Measurements from ENCODE around the gene SMAD7. TPM values are rescaled to one million over a fixed set of nuclear protein-coding genes. Genes with fewer than 3 reads are reported as not detected.

SMAD7 gene, protein sequence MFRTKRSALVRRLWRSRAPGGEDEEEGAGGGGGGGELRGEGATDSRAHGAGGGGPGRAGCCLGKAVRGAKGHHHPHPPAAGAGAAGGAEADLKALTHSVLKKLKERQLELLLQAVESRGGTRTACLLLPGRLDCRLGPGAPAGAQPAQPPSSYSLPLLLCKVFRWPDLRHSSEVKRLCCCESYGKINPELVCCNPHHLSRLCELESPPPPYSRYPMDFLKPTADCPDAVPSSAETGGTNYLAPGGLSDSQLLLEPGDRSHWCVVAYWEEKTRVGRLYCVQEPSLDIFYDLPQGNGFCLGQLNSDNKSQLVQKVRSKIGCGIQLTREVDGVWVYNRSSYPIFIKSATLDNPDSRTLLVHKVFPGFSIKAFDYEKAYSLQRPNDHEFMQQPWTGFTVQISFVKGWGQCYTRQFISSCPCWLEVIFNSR
- total RNA-seq, result 32.6 and 34.6 TPM in 2 replicates

DNA sequence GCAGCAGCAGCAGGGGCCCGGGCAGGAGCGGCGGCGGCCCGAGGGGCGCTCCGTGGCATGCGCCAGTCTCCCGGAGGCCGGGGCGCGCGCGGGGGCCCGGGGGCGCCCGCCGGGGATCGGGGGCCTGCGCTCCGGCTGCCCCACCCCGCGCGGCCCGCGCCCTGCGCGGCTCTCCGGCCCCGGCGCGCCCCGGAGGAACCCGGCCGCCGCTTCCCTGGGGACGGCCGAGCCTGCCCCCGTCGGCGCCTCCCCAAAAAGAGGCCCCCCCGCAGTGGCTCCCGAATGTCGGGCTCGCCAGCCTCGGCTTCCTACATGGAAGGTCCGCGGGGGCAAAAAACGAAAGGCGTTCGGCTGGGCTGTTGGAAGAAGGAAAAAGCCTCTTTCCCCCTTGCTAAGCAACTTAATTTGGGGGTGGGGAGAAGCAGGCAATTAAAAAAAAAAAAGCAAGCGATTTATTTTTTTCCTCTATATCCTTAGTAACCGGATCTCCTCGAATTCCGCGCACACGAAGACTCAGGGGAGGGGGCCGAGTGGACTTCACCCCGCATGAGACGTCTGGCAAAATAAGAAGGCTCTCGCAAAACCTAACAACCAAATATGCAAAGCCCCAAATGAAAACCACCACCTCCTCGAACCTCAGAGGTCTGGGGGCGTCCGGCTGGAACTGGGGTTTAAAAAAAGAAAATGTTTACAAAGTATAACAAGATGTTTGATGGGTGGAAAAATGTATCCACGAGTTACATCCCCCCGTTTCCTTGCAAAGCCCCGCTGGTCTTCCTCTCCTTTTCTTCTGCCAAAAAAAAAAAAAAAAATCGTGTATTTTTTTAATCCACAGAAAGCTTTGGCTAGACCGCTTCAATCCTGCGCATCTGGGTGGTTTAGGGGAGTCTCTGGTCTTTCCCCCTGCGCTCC is at the start of gene SMAD7:
Gene SMAD7 (minus strand): TSS at position 430 of the 912 bp plus-strand sequence. CDS start 541 bp downstream, outside the sequence.
- intact Hi-C loops (cut with micrococcal nuclease), result loop anchor here (2.0 to 10.0 kb wide), 5 partner anchors 273 to 1427 kb away; partner anchors contain the start of genes CXXC1, SKA1 and SMAD2

- intact Hi-C loops (cut with micrococcal nuclease), result no loop called here
Observed at GRCh38 chr18:48999569-48999968, 48.8 kb upstream of the SMAD7 start.

GRCh38 chr18:48997985-48998831 is 47.4 kb upstream of the SMAD7 start:
- intact Hi-C loops (cut with micrococcal nuclease), result loop anchor here (1.0 kb wide), 1 partner anchor 46 kb away; no protein-coding TSS in a partner anchor

GRCh38 chr18:48997681-48997984 is 46.9 kb upstream of the SMAD7 start:
- intact Hi-C loops (cut with micrococcal nuclease), result loop anchor here (1.0 kb wide), 1 partner anchor 45 kb away; no protein-coding TSS in a partner anchor

- intact Hi-C loops (cut with micrococcal nuclease), result loop anchor here (1.0 kb wide), 1 partner anchor 45 kb away; no protein-coding TSS in a partner anchor
Observed at GRCh38 chr18:48996901-48997463, 46.2 kb upstream of the SMAD7 start.

- intact Hi-C loops (cut with micrococcal nuclease), result no loop called here
Observed at GRCh38 chr18:48996041-48996440, 45.3 kb upstream of the SMAD7 start.

DNA sequence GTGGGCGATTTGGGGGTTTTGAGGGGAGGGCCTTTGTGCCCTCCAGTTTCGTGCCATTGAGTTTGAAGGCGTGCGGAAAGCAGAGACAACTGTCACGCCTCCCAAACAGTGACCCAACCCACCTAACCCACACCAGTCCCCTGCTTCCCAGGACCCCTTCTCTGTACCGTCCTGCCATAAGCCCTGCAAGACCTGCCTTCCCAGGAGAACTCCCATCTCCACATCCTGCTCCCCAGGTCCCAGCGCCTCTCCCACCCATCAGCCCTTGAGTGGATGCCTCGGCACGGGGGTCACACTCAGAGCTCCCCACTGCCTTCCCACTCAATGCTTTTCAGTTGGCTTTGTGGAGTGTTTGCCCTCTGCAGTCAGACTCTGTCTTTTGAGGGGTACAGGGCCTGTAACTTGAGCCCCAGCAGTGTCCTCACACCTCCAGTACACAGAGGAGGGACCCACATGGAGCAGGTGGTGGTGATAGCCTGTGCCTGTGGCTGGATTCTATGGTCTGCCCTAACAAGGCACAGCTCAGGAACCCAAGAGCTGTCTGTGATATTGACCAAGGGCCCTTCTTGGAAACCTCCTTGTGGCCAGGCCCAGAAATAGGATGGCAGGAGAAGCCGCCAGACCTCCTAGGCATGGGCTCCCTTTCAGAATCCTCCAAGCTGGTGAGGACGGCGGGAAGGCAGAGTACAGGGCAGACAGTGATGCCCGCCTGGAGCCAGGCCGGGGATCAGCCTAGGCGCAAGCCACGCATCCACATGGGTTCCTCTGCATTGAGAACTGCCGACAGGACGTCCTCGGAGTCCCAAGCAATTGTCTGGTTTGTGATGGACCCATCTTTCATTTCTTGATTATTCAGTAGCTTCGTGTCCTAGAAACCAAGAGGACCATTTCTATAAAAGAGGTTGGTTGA is 44.4 kb upstream of the SMAD7 start:
- intact Hi-C loops (cut with micrococcal nuclease), result no loop called here

- intact Hi-C loops (cut with micrococcal nuclease), result no loop called here
Observed at GRCh38 chr18:48994044-48994651, 43.4 kb upstream of the SMAD7 start.

- intact Hi-C loops (cut with micrococcal nuclease), result no loop called here
Observed at GRCh38 chr18:48993586-48993985, 42.8 kb upstream of the SMAD7 start.

DNA sequence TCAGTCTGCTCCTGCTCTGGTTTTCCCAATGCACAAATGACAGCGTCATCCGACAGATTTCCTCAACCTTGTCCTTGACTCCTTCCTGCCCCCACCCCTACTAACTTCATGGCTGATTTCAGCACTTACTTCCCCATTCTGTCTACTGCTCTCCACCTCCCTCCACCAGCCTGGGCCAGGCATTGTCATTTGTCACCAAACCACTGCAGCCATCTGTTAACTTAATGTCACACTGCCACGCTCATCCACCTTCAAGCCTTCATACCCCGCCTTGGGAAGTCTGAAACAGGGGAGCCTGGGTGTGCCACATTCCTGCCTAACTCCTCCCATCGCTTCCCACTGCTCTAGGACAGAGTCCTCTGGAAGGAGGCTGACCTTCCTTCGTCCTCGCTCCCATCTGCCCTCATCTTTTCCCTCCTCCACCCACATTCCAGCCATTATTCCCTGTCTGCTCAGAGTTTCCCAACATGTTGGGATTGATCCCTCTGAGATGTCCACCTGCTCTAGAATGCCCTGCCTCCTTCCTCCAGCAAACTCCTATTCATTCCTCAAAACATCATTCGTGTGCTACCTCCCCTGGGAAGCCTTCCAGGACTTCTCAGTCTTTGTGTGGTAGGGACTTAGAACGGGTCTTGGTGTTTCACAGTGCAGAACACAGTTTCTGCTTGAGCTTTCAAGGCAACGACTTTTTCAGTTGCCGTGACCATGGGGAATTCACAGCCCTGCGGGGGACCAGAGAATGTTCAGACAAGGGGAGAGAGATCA is 42.2 kb upstream of the SMAD7 start:
- intact Hi-C loops (cut with micrococcal nuclease), result no loop called here

GRCh38 chr18:48992133-48992532 is 41.4 kb upstream of the SMAD7 start:
- intact Hi-C loops (cut with micrococcal nuclease), result no loop called here

GRCh38 chr18:48991676-48992075 is 40.9 kb upstream of the SMAD7 start:
- intact Hi-C loops (cut with micrococcal nuclease), result no loop called here

DNA sequence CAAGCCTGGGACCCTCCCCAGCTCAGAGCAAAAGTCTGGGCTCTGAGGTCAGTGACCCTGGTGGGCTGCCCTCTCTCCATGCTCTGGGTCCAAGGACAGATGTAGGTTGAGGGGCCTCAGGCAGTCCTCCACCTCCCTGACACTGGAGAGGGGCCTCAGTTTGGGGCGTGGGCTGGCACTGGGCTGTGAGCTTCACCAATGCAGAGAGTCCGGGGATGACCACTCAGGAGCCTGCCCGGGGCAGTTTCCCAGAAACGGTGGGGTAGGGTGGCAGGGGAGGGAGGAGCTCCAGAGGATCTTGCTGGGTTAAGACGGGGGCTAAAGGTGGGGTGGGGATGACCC is 40.5 kb upstream of the SMAD7 start:
- intact Hi-C loops (cut with micrococcal nuclease), result no loop called here

- intact Hi-C loops (cut with micrococcal nuclease), result no loop called here
Observed at GRCh38 chr18:48990481-48991318, 39.9 kb upstream of the SMAD7 start.

GRCh38 chr18:48989304-48990303 is 38.8 kb upstream of the SMAD7 start:
- intact Hi-C loops (cut with micrococcal nuclease), result no loop called here

DNA sequence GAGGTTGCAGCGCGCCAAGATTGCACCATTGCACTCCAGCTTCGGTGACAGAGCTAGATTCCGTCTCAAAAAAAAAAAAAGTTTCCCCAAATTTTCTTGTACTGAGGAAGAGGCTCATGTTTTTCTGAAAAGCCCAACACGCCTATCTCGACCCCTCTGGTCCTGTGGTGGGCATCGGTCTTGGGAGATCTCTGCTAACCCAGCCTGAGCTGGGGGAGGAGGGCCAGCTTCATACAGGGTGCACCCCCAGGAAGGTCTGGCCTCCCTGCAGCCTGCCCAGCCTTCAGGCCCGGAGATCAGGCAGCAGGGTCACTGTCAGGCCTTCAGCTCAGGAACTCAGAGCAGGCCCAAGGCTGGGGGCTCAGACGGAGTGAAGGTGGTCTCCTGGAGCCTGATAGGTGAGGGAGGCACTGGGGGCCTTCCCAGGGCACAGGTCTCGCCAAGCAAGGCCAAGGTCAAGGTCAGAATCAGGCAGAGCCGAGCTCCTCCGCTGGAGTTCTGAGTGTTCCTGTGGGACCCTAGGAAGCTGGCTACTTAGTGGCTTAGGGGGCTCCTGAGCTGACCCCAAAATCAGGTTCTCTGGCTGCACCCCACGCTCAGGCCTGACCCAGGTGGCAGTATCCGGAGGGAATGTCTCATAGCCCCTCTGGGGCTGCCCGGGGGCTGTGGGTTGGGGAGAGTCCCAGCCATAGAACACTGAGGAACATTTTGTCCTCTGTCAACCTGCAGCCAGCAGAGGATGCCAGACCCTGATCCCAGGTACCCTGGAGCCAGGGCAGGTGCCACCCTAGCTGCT is 37.9 kb upstream of the SMAD7 start:
- intact Hi-C loops (cut with micrococcal nuclease), result no loop called here
